GM18507 (cell line): Measurements from ENCODE around the gene DACH1.

ENCODE experiments used
- DNase-seq: peaks from one replicate; pipeline ENCODE4 v3.0.0; 2011; ENCODE audit warnings: low read depth; ENCODE audit not compliant: insufficient read length; ENCODE audit errors: extremely low spot score
- FAIRE-seq: peaks from 2 replicates; lab custom pipeline; 2011; peaks lifted over from hg19 to GRCh38; lab: Jason Lieb, UNC

Gene DACH1

GRCh38 chr13:71869274-71869673, 2.3 kb upstream of the DACH1 start:
- FAIRE-seq = no peak
- DNase-seq = no peak

- DNase-seq (no peak), FAIRE-seq (no peak)
These were observed 471 bp downstream of the DACH1 start for GRCh38 chr13:71866335-71867130.

- DNase-seq (no peak), FAIRE-seq (no peak)
These were observed 1.1 kb downstream of the DACH1 start for GRCh38 chr13:71865874-71866334.

- DNase-seq (no peak), FAIRE-seq (no peak)
These were observed 1.8 kb downstream of the DACH1 start for GRCh38 chr13:71864986-71865873.

GRCh38 chr13:71864094-71864985, 2.7 kb downstream of the DACH1 start:
- no peak for FAIRE-seq
- no peak for DNase-seq

GRCh38 chr13:71863254-71863865, 3.6 kb downstream of the DACH1 start:
- FAIRE-seq (no peak), DNase-seq (no peak)

- FAIRE-seq (no peak), DNase-seq (no peak)
These were observed 4.5 kb downstream of the DACH1 start for GRCh38 chr13:71862459-71862943.

- FAIRE-seq = no peak
- DNase-seq = no peak
These were observed 5.1 kb downstream of the DACH1 start for GRCh38 chr13:71861769-71862458.

GRCh38 chr13:71860547-71861138, 6.4 kb downstream of the DACH1 start:
- no peak for FAIRE-seq

GRCh38 chr13:71858647-71859046, 8.4 kb downstream of the DACH1 start:
- FAIRE-seq (no peak), DNase-seq (no peak)

More at GRCh38 chr13:71860547-71861138, 6.4 kb downstream of the DACH1 start:
- DNase-seq = no peak

- no peak for FAIRE-seq
These were observed 10.4 kb downstream of the DACH1 start for GRCh38 chr13:71856548-71857043.

GRCh38 chr13:71854401-71854800, 12.6 kb downstream of the DACH1 start:
- DNase-seq (no peak), FAIRE-seq (no peak)

More at GRCh38 chr13:71856548-71857043, 10.4 kb downstream of the DACH1 start:
- DNase-seq = no peak

GRCh38 chr13:71853725-71854124, 13.3 kb downstream of the DACH1 start:
- DNase-seq = no peak
- FAIRE-seq = no peak

GRCh38 chr13:71852736-71853135, 14.3 kb downstream of the DACH1 start:
- no peak for FAIRE-seq
- no peak for DNase-seq

GRCh38 chr13:71851498-71852409, 15.2 kb downstream of the DACH1 start:
- DNase-seq = no peak
- no peak for FAIRE-seq

- DNase-seq (no peak), FAIRE-seq (no peak)
These were observed 25.0 kb downstream of the DACH1 start for GRCh38 chr13:71842003-71842402.

- FAIRE-seq = no peak
- no peak for DNase-seq
These were observed 28.2 kb downstream of the DACH1 start for GRCh38 chr13:71838842-71839241.
